Spinal cord (tissue), 10 donors: ENCODE results near the gene SEC61B. TPM values are rescaled to one million over a fixed set of nuclear protein-coding genes. Genes with fewer than 3 reads are reported as not detected.
"Not testable (repeated sequence)": the region's sequence is repeated elsewhere in the genome, so short reads cannot be mapped to it uniquely, and the experiment has no call there.

Source experiments
- DNase-seq, 6 donors: peaks; one replicate each; pipeline versions ENCODE4 v3.0.0 to v3.0.0-alpha.2; 2013 to 2015; ENCODE audit warnings: low spot score in 6 of 6, low read depth in 4 of 6
- H3K27ac ChIP-seq: one replicate; pipeline ENCODE4 v1.5.1; 2013; ENCODE audit warnings: low read depth, low read length, control low read depth
- H3K27me3 ChIP-seq: one replicate; pipeline ENCODE4 v1.6.1; 2013; ENCODE audit warnings: low read length; ENCODE audit not compliant: control insufficient read depth, insufficient read depth
- H3K36me3 ChIP-seq: one replicate; pipeline ENCODE4 v1.6.1; 2013; ENCODE audit warnings: low read length; ENCODE audit not compliant: control insufficient read depth, insufficient read depth
- H3K4me1 ChIP-seq: one replicate; pipeline ENCODE4 v1.6.1; 2013; ENCODE audit warnings: low read length; ENCODE audit not compliant: control insufficient read depth, insufficient read depth
- H3K4me3 ChIP-seq: one replicate; pipeline ENCODE4 v1.5.1; 2013; ENCODE audit warnings: low read depth, low read length, control low read depth
- H3K9me3 ChIP-seq: one replicate; pipeline ENCODE4 v1.6.1; 2013; ENCODE audit warnings: low read length; ENCODE audit not compliant: control insufficient read depth, insufficient read depth
- WGBS: methylation state at CpG from one replicate; pipeline ENCODE4 v1.1.5; 2013; ENCODE audit warnings: missing lambda C conversion rate; ENCODE audit not compliant: insufficient coverage; 5-methylcytosine and 5-hydroxymethylcytosine counted together
- polyA plus RNA-seq, 2 donors: library from polyadenylated mRNA; unstranded; fragments of 120-200 nt; gene quantifications; one replicate each; pipeline ENCODE4 v1.2.1, GENCODE V29; 2013; ENCODE audit not compliant: insufficient read length in 2 of 2
- total RNA-seq, 2 donors: library from RNA; depleted of rRNA in 1 of 2; stranded (reverse); fragments of 120-200 nt in 1 of 2; fragments of >200 nt in 1 of 2; gene quantifications; one replicate each; pipeline versions ENCODE4 v1.2.3 to v1.2.4, GENCODE V29; 2013 to 2014
- donor health status: healthy.

The SEC61B gene
- total and polyA plus RNA-seq, 4 donors, result 39.6 to 168 (median 129) TPM

DNA sequence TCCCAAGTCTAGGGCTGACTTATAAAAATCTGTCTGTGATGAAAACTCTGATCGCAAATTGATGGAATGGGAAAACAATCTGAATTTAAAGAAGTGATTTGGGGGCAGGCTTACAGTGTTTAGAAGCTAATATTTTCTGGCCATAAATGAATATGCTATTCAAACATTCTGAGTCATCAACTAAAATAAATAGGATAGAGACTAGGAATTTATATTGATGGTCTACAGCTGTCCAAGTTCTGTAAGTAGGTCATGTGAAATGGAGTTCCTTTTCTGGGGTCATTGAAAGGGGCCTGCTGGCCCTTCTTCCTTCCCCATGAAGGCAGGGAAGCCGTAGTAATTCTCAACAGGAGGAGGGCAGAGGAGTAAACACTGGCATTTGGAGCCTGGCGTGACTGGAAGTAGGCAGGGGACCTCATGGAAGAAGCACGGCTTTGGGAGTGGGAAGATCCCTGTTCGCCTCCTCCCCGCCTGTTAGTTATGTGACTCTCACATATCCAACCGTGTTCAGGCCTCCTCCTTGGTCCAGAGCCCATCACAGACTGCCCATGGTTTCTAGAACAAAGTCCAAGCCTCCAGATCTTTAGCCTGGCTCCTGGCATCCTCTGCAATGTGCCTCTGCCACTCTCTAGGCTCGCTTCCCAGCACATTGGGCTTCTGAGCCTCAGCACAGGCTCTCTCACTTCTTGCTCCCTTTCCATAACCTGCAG, 32.0 kb upstream of the SEC61B start:
- DNase-seq, result no peak
- H3K36me3 ChIP-seq, result no peaks in the 10 kb centered on the region
- H3K4me3 ChIP-seq, result no peak overlapping the region
- H3K27ac ChIP-seq, result no peak overlapping the region
- H3K27me3 ChIP-seq, result no peaks in the 10 kb centered on the region
- H3K4me1 ChIP-seq, result peaks cover 1% of the 10 kb centered on the region
- 75% methylated on average over 5 of the region's 8 CpGs for WGBS
- H3K9me3 ChIP-seq, result peaks cover 1% of the 10 kb centered on the region

- no peaks in the 10 kb centered on the region for H3K4me1 ChIP-seq
- no peak overlapping the region for H3K27ac ChIP-seq
- no peaks in the 10 kb centered on the region for H3K27me3 ChIP-seq
- no peak for DNase-seq
- 100% methylated on average over 3 of the region's 3 CpGs for WGBS
- H3K4me3 ChIP-seq, result no peak overlapping the region
- no peaks in the 10 kb centered on the region for H3K36me3 ChIP-seq
- H3K9me3 ChIP-seq, result peaks cover 1% of the 10 kb centered on the region
Measured at GRCh38 chr9:99190597-99191283, 31.3 kb upstream of the SEC61B start.

DNA sequence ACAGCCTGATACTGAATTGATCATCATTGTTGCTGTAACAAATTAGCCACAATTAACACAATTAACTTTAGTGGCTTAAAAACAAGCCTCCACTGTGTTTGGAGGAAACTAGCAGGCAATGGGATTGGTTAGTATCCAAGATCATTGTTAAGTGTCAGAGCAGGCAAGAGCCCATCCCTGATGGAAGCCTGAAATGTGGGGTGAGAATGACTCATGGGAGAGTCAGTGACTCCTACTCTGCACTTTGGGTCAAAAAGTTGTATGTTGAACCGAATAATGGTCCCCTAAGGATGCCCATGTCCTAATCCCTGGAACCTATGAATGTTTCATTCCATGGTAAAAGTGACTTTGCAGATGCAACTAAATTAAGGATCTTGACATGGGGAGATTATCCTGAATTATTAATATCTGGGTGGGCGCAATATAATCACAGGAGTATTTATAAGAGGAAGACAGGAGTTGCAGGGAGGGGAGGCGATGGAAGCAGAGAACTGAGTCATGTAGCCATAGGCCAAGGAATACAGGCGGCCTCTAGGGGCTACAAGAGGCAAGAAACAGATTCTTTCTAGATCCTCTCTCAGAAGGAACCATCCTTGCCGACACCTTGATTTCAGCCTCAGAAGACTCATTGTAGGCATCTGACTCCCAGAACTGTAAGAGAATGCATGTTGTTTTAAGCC, 29.2 kb upstream of the SEC61B start:
- no peak overlapping the region for H3K27ac ChIP-seq
- H3K36me3 ChIP-seq, result no peaks in the 10 kb centered on the region
- peaks cover 1% of the 10 kb centered on the region for H3K9me3 ChIP-seq
- no peaks in the 10 kb centered on the region for H3K27me3 ChIP-seq
- no peak overlapping the region for H3K4me3 ChIP-seq
- DNase-seq, result no peak
- no peaks in the 10 kb centered on the region for H3K4me1 ChIP-seq
- WGBS, result 84% methylated on average over 4 of the region's 5 CpGs

GRCh38 chr9:99193466-99193821, 28.6 kb upstream of the SEC61B start:
- WGBS, result no CpG with 5 or more reads among the region's 2 CpGs
- DNase-seq, result no peak
- H3K9me3 ChIP-seq, result peaks cover 1% of the 10 kb centered on the region

GRCh38 chr9:99196484-99196883, 25.6 kb upstream of the SEC61B start:
- H3K27ac ChIP-seq, H3K36me3 ChIP-seq, H3K4me3 ChIP-seq, H3K4me1 ChIP-seq, DNase-seq, H3K9me3 ChIP-seq, H3K27me3 ChIP-seq: not testable (repeated sequence)
- WGBS, result 84% methylated on average over 5 of the region's 5 CpGs

More at GRCh38 chr9:99193466-99193821, 28.6 kb upstream of the SEC61B start:
- Histone ChIP-seq H3K4me1 (no peaks in the 10 kb centered on the region), H3K4me3 (no peak overlapping the region), H3K27me3 (no peaks in the 10 kb centered on the region), H3K36me3 (no peaks in the 10 kb centered on the region), H3K27ac (no peak overlapping the region)

GRCh38 chr9:99197124-99197630, 24.9 kb upstream of the SEC61B start:
- peaks cover 1% of the 10 kb centered on the region for H3K9me3 ChIP-seq
- H3K36me3 ChIP-seq, result no peaks in the 10 kb centered on the region
- H3K27me3 ChIP-seq, result no peaks in the 10 kb centered on the region
- no peak overlapping the region for H3K27ac ChIP-seq
- H3K4me1 ChIP-seq, result no peaks in the 10 kb centered on the region
- no peak overlapping the region for H3K4me3 ChIP-seq
- WGBS, result 80% methylated on average over 3 of the region's 3 CpGs
- DNase-seq, result no peak

GRCh38 chr9:99197987-99198386, 24.1 kb upstream of the SEC61B start:
- no peak overlapping the region for H3K27ac ChIP-seq
- 58% methylated on average over 8 of the region's 9 CpGs for WGBS
- H3K4me3 ChIP-seq, result no peak overlapping the region
- no peaks in the 10 kb centered on the region for H3K27me3 ChIP-seq
- peak in 1 of 6 donors; percentile 46 for DNase-seq
- H3K36me3 ChIP-seq, result no peaks in the 10 kb centered on the region
- peaks cover 1% of the 10 kb centered on the region for H3K9me3 ChIP-seq
- H3K4me1 ChIP-seq, result no peaks in the 10 kb centered on the region

GRCh38 chr9:99199938-99200539, 22.0 kb upstream of the SEC61B start:
- H3K27me3 ChIP-seq, result no peaks in the 10 kb centered on the region
- H3K36me3 ChIP-seq, result no peaks in the 10 kb centered on the region
- no peak overlapping the region for H3K4me3 ChIP-seq
- no peak for DNase-seq
- H3K9me3 ChIP-seq, result no peaks in the 10 kb centered on the region
- no peak overlapping the region for H3K27ac ChIP-seq
- no peaks in the 10 kb centered on the region for H3K4me1 ChIP-seq
- WGBS, result 94% methylated on average over 7 of the region's 8 CpGs

- WGBS, result 47% methylated on average over 2 of the region's 5 CpGs
- no peak overlapping the region for H3K4me3 ChIP-seq
Measured at GRCh38 chr9:99201603-99202002, 20.5 kb upstream of the SEC61B start.

More at GRCh38 chr9:99201603-99202002, 20.5 kb upstream of the SEC61B start:
- no peak overlapping the region for H3K27ac ChIP-seq
- no peaks in the 10 kb centered on the region for H3K36me3 ChIP-seq
- H3K27me3 ChIP-seq, result no peaks in the 10 kb centered on the region
- H3K9me3 ChIP-seq, result no peaks in the 10 kb centered on the region
- no peaks in the 10 kb centered on the region for H3K4me1 ChIP-seq
- peak in 2 of 6 donors; percentile 25 to 60 for DNase-seq
